Mucosa of descending colon (tissue), 3 donors: ENCODE results near the gene CRISPLD2. TPM values are rescaled to one million over a fixed set of nuclear protein-coding genes. Genes with fewer than 3 reads are reported as not detected.

Experiments
- ATAC-seq: fragments of 200-7000 bp; cut with Tn5 transposase; one replicate; pipeline ENCODE4 v1.9.1; 2020; ENCODE audit warnings: mild to moderate bottlenecking, moderate library complexity
- DNase-seq, 3 donors: peaks; one replicate each; pipeline ENCODE4 v3.0.0-alpha.2; 2020
- H3K36me3 ChIP-seq: fragments of 200-600 bp; one replicate; pipeline ENCODE4 v1.8.0; 2021; ENCODE audit warnings: low read depth, mild to moderate bottlenecking
- H3K4me1 ChIP-seq: fragments of 200-600 bp; one replicate; pipeline ENCODE4 v1.8.0; 2021; ENCODE audit warnings: low read depth, mild to moderate bottlenecking
- H3K4me3 ChIP-seq: fragments of 200-600 bp; one replicate; pipeline ENCODE4 v1.8.0; 2021; ENCODE audit warnings: mild to moderate bottlenecking
- H3K9me3 ChIP-seq: fragments of 200-600 bp; one replicate; pipeline ENCODE4 v1.8.0; 2021; ENCODE audit warnings: mild to moderate bottlenecking
- intact Hi-C, 2 donors: fragments of 100-400 bp; cut with DNase I in 1 of 2; cut with micrococcal nuclease in 1 of 2; formaldehyde crosslinking; loops; one replicate each; pipeline versions ENCODE4 v1.11.0 to v1.11.1; 2022; cut with DNase I, micrococcal nuclease
- total RNA-seq, 3 donors: library from RNA; stranded (reverse); fragmentation: NEBNext Ultra II Directional in 2 of 3; extraction: Animal tissue kit (Norgen Biotek cat#: 25700) in 2 of 3; gene quantifications; one replicate each; pipeline versions ENCODE4 v1.2.1 to v1.2.4, GENCODE V29; 2021 to 2023
- TF ChIP-seq, protein P1 (sequence below): fragments of 200-600 bp; IDR thresholded peaks from one replicate; pipeline ENCODE4 v1.8.0; 2022; ENCODE audit warnings: antibody characterized with exemption, mild to moderate bottlenecking
- donor health status: DM: no; HTN: no; CAD: no; lungs with moderate emphysema.
- donor health status: DM: no; HTN: no; CAD: no.
- donor health status: DM: no; HTN: yes; CAD: no.

Gene CRISPLD2
- total RNA-seq, 3 donors from 2014 or later, result 10.5 to 114 (median 38.7) TPM

GRCh38 chr16:84820771-84821170, 986 bp downstream of the CRISPLD2 start:
- TF ChIP-seq, protein P1, sequence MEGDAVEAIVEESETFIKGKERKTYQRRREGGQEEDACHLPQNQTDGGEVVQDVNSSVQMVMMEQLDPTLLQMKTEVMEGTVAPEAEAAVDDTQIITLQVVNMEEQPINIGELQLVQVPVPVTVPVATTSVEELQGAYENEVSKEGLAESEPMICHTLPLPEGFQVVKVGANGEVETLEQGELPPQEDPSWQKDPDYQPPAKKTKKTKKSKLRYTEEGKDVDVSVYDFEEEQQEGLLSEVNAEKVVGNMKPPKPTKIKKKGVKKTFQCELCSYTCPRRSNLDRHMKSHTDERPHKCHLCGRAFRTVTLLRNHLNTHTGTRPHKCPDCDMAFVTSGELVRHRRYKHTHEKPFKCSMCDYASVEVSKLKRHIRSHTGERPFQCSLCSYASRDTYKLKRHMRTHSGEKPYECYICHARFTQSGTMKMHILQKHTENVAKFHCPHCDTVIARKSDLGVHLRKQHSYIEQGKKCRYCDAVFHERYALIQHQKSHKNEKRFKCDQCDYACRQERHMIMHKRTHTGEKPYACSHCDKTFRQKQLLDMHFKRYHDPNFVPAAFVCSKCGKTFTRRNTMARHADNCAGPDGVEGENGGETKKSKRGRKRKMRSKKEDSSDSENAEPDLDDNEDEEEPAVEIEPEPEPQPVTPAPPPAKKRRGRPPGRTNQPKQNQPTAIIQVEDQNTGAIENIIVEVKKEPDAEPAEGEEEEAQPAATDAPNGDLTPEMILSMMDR, result no peak
- ATAC-seq, result no peak
- Histone ChIP-seq H3K9me3 (no peaks in the 10 kb centered on the region), H3K4me3 (peak overlapping the region; percentile 3), H3K4me1 (peaks cover 13% of the 10 kb centered on the region), H3K36me3 (no peaks in the 10 kb centered on the region)
- intact Hi-C loops, result no loop called here
- DNase-seq, result peak in 1 of 3 donors; percentile 23

DNA sequence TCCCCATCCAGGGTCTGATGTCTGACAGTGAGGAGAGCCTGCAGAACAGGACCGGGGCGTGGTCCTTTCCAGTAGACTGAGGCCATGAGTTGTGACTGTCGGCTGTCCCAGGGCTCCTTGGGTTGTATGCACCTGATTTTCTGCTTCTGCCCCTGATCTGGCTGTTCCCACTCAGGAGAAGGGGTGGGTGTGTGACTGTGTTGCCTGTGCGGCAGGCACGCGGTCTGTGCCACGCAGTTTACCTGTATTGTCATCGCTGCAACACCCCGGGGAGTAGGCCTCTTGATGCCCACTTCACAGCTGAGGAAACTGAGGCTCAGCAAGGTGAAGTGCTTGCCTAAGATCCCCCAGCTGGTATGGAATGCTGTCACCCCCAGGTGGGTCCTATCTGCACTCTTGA, 1.4 kb downstream of the CRISPLD2 start:
- H3K36me3 ChIP-seq, result no peaks in the 10 kb centered on the region
- TF ChIP-seq, protein P1, result no peak
- H3K4me3 ChIP-seq, result peak overlapping the region; percentile 3
- H3K4me1 ChIP-seq, result peaks cover 13% of the 10 kb centered on the region
- DNase-seq, result peak in 1 of 3 donors; percentile 16
- intact Hi-C loops, result no loop called here
- ATAC-seq, result no peak
- no peaks in the 10 kb centered on the region for H3K9me3 ChIP-seq

- Histone ChIP-seq H3K4me1 (peaks cover 13% of the 10 kb centered on the region), H3K4me3 (no peak overlapping the region), H3K9me3 (no peaks in the 10 kb centered on the region), H3K36me3 (no peaks in the 10 kb centered on the region)
- intact Hi-C loops, result no loop called here
- DNase-seq, result peak in 1 of 3 donors; percentile 20
- TF ChIP-seq, protein P1, result no peak
- ATAC-seq, result no peak
These were observed 2.2 kb downstream of the CRISPLD2 start for GRCh38 chr16:84821728-84822689.

GRCh38 chr16:84822990-84823389, 3.2 kb downstream of the CRISPLD2 start:
- Histone ChIP-seq H3K36me3 (no peaks in the 10 kb centered on the region), H3K4me3 (no peak overlapping the region), H3K9me3 (no peaks in the 10 kb centered on the region), H3K4me1 (peaks cover 13% of the 10 kb centered on the region)
- TF ChIP-seq, protein P1, result no peak
- no peak for DNase-seq
- no peak for ATAC-seq
- intact Hi-C loops, result no loop called here

DNA sequence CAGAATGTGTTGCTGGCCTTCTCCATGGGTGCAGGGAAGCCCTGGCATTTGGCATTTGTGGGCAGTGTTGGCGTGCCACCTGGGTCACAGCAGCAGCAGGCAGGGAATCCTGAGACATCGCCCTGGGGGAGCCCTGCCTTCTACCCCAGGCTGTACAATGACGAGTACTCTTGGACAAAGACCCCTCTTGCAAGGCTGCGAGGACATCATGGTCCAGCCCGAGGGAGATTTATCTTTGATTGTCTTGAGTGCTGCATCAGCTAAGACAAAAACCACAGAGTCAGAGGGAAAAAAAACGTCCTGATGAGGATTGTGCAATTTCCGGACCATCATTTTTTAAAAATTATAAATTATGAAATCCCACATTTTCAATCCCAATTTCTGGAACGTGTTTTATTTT, 3.7 kb downstream of the CRISPLD2 start:
- no peaks in the 10 kb centered on the region for H3K36me3 ChIP-seq
- TF ChIP-seq, protein P1, result no peak
- no peak overlapping the region for H3K4me3 ChIP-seq
- peaks cover 13% of the 10 kb centered on the region for H3K4me1 ChIP-seq
- H3K9me3 ChIP-seq, result no peaks in the 10 kb centered on the region
- ATAC-seq, result no peak
- DNase-seq, result no peak
- intact Hi-C loops, result no loop called here
